Measurements from ENCODE around the gene BLVRB.

DNA sequence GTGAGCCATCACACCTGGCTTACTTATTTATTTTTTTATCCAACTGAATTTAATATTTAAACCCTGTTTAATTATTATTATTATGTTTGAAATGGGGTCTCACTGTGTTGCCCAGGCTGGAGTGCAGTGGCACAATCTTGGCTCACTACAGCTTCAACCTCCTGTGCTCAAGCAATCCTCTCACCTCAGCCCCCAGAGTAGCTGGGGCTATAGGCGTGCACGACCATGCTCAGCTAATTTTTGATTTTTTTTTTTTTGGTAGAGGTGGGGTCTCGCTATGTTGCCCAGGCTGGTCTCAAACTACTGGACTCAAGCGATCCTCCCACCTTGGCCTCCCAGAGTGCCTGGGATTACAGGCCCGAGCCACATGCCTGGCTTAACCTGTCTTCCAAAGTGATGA is 33.8 kb upstream of the BLVRB start:
- TF ChIP-seq CTCF (IDR thresholded peaks at IDR 0.05), result no peak
- no peak for TF ChIP-seq EZH2 (IDR thresholded peaks at IDR 0.05)
- TF ChIP-seq EZH2phosphoT487 (IDR thresholded peaks at IDR 0.05), result no peak

All from neural progenitor cell (in vitro differentiated cells).